ENCODE results near the gene ECPAS. TPM values are rescaled to one million over a fixed set of nuclear protein-coding genes. Genes with fewer than 3 reads are reported as not detected.

ECPAS gene
- total RNA-seq, 1 experiment from 2014 or later, result 106 TPM

GRCh38 chr9:111389406-111389805 is 94.8 kb downstream of the ECPAS start:
- Histone ChIP-seq H2BK120ac (ENCODE audit: low read depth, low read length, poor library complexity, severe bottlenecking) (no peak overlapping the region), H2BK12ac (ENCODE audit: insufficient read length, low read depth, low read length) (no peak overlapping the region), H2AFZ (ENCODE audit: low read length) (no peak overlapping the region), H3K79me1 (ENCODE audit: insufficient read depth, low read depth, low read length, poor library complexity, severe bottlenecking) (no peaks in the 10 kb centered on the region), H3T11ph (ENCODE audit: low read length) (no peak overlapping the region), H3K4me1 (ENCODE audit: insufficient read depth, low read length) (no peaks in the 10 kb centered on the region), H3K23me2 (ENCODE audit: insufficient read length, low read depth, low read length, poor library complexity, severe bottlenecking) (no peaks in the 10 kb centered on the region), H4K20me1 (ENCODE audit: control insufficient read depth, insufficient read depth, insufficient read length) (no peaks in the 10 kb centered on the region), H3K4ac (ENCODE audit: low read depth, low read length) (no peak overlapping the region), H4K5ac (ENCODE audit: insufficient read length, low read depth, low read length) (no peak overlapping the region), H2BK15ac (ENCODE audit: low read depth, low read length) (no peak overlapping the region), H3K4me2 (ENCODE audit: insufficient read depth, insufficient read length, low read length) (no peak overlapping the region), H3K56ac (ENCODE audit: insufficient read length, low read depth, low read length) (no peak overlapping the region), H2BK20ac (ENCODE audit: low read depth, low read length, poor library complexity, severe bottlenecking) (no peak overlapping the region), H4K8ac (replicated peaks; ENCODE audit: insufficient read length, low read depth, low read length) (no peak overlapping the region), H4K91ac (ENCODE audit: insufficient read length, low read depth, low read length) (no peak overlapping the region), H3K9me3 (ENCODE audit: control insufficient read depth, low read depth, low read length) (no peaks in the 10 kb centered on the region), H3K18ac (ENCODE audit: insufficient read length, low read depth, low read length) (no peak overlapping the region), H3K23ac (ENCODE audit: insufficient read length, low read depth, low read length) (no peak overlapping the region), H2AK5ac (ENCODE audit: insufficient read length, low read length) (no peak overlapping the region), H3K79me2 (ENCODE audit: insufficient read depth, low read length) (no peaks in the 10 kb centered on the region), H3K27ac (ENCODE audit: insufficient read length, low read depth, low read length) (no peak overlapping the region), H3K9ac (ENCODE audit: extremely low read depth, insufficient read length, low read length) (no peak overlapping the region), H3K14ac (ENCODE audit: insufficient read depth, low read length) (no peak overlapping the region), H2BK5ac (ENCODE audit: insufficient read length, low read length) (no peak overlapping the region), H3K27me3 (ENCODE audit: insufficient read depth, low read length) (no peaks in the 10 kb centered on the region)
- no peak for DNase-seq
- no CpG with 5 or more reads among the region's 4 CpGs for WGBS (ENCODE audit: extremely low coverage, insufficient read length, low lambda C conversion rate)
- Mint-ChIP-seq H3K4me1 (no peaks in the 10 kb centered on the region), H3K4me3 (no peak overlapping the region), H3K27me3 (ENCODE audit: low read depth) (no peaks in the 10 kb centered on the region), H3K36me3 (ENCODE audit: insufficient read depth in 1 of 3, low read depth in 3 of 3) (peaks cover 23 to 33% (median 29%) of the 10 kb centered on the region in 3 experiments; a peak in 6 of 7 replicates), H3K27ac (no peak overlapping the region), H3K9me3 (no peaks in the 10 kb centered on the region)
- TF ChIP-seq CTCF (conservative IDR thresholded peaks at IDR 0.05), result no peak
